Choroid plexus epithelial cell (primary cell): Measurements from ENCODE around the gene HNRNPLL.
A peak's percentile ranks its signal among the peaks of the same experiment; 100 is the strongest.

Experiments used
- DNase-seq: peaks from one replicate; pipeline ENCODE4 v3.0.0-alpha.2; 2010; ENCODE audit warnings: low read depth
- H3K4me3 ChIP-seq: 2 replicates; pipeline ENCODE4 v1.5.1; 2011; ENCODE audit warnings: low read depth, mild to moderate bottlenecking, control low read depth, low read length, moderate library complexity
- CTCF ChIP-seq: conservative IDR thresholded peaks from 2 replicates; pipeline ENCODE4 v1.5.1; 2011; ENCODE audit warnings: low read depth, mild to moderate bottlenecking, control low read depth, inconsistent platforms, low read length, moderate library complexity

The HNRNPLL gene

GRCh38 chr2:38580115-38580636 lies 22.6 kb downstream of the HNRNPLL start:
- no peak for DNase-seq
- H3K4me3 ChIP-seq = no peak overlapping the region
- no peak for TF ChIP-seq CTCF

GRCh38 chr2:38578832-38579231 lies 23.9 kb downstream of the HNRNPLL start:
- no peak for DNase-seq
- no peak overlapping the region for H3K4me3 ChIP-seq
- TF ChIP-seq CTCF = no peak

- TF ChIP-seq CTCF = no peak
- no peak overlapping the region for H3K4me3 ChIP-seq
- no peak for DNase-seq
Observed at GRCh38 chr2:38574278-38574677, 28.4 kb downstream of the HNRNPLL start.

GRCh38 chr2:38572167-38572566 lies 30.6 kb downstream of the HNRNPLL start:
- H3K4me3 ChIP-seq = no peak overlapping the region
- TF ChIP-seq CTCF = no peak
- DNase-seq = peak; percentile 82

- no peak for DNase-seq
- TF ChIP-seq CTCF = no peak
- no peak overlapping the region for H3K4me3 ChIP-seq
Observed at GRCh38 chr2:38571193-38571592, 31.5 kb downstream of the HNRNPLL start.

GRCh38 chr2:38568724-38569436 lies 33.8 kb downstream of the HNRNPLL start:
- DNase-seq = no peak
- no peak for TF ChIP-seq CTCF
- no peak overlapping the region for H3K4me3 ChIP-seq

- no peak for DNase-seq
- no peak overlapping the region for H3K4me3 ChIP-seq
- TF ChIP-seq CTCF = no peak
Observed at GRCh38 chr2:38565333-38565732, 37.4 kb downstream of the HNRNPLL start.
